Embryonic facial prominence (tissue), 1 donor: ENCODE measurements around the gene DOCK8.

Experiments
- DNase-seq: peaks from one replicate; pipeline ENCODE4 v3.0.0-alpha.2; 2016; ENCODE audit errors: extremely low spot score

DOCK8 gene

DNA sequence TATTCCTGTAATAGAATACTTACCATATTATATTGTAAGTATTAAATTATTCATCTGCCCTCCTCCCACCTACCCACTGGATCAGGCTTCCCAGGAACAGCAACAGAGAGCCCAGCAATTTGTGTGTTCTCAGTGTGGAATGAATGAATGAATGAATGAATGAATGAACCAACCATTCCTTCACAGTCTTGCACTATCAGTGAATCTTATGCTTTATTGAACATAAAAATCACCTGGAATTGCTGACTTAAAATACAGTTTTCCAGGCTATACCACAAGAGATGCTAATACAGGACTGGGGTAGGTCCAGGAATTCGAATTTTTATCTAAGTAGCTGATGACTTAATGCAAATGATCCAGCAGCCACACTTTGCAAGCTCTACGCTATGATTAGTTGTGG is 51.6 kb downstream of the DOCK8 start:
- no peak for DNase-seq

GRCh38 chr9:268616-269015 is 54.0 kb downstream of the DOCK8 start:
- no peak for DNase-seq

DNA sequence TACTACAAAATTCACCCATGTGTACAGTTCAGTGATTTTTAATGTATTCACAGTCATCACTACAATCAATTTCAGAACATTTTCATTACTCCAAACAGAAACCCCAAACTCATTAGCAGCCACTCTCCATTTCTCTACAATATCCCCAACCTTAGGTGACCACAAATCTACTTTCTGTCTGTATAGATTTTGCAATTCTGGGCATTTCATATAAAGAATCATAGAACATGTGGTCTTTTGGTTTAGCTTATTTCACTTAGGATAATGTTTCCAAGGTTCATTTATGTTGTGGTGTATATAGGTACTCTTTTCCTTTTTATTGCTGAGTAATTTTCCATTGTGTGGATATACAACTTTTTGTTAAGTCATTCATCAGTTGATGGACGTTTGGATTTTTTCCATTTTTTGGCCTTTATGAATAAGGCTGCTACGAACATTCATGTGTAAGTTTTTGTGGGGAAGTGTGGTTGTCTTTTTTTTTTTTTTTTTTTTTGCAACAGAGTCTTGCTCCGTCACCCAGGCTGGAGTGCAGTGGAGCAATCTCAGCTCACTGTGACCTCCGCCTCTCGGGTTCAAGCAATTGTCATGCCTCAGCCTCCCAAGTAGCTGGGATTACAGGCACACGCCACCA is 54.5 kb downstream of the DOCK8 start:
- DNase-seq: no peak

- no peak for DNase-seq
Measured at GRCh38 chr9:270657-271237, 56.1 kb downstream of the DOCK8 start.

- no peak for DNase-seq
Measured at GRCh38 chr9:272251-273213, 57.9 kb downstream of the DOCK8 start.

DNA sequence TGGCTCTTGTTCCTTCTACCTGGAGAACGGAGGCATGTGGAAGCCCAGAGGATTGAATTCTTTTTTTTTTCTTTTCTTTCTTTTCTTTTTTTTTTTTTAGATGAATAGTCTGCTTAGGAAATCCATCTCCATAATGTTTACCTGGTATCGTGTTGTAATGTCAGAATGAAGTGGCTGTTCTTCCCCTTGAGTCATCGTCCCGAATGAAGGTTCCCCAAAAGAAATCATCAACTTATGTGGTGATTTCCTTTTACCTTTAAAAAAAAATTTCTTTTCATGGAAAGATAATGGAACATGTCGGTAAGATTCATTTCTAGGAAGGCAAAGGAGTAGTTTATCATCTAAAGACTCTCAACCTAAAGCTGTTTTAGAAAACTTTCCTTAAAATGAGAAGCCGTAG is 59.7 kb downstream of the DOCK8 start:
- DNase-seq: no peak

GRCh38 chr9:277601-278295 is 63.1 kb downstream of the DOCK8 start:
- DNase-seq: no peak

DNA sequence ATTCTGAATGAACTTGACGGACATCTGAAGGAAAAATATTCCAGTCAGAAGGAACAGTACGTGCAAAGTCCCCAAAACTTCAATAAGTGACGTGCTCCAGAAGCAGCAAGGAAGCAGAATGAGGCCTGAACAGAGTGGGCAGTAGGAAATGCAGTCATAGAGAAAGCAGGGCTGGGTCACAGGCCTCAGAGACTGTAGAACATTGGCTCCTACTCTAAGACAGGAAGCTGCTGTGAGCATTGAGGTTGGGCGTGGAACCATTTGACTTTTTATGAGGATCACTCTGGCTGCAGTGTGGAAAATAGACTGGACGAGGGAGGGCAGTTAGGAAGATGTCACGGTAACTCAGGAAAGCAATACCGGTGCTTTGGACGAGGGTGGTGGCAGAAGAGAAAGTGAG is 64.0 kb downstream of the DOCK8 start:
- DNase-seq: no peak

DNA sequence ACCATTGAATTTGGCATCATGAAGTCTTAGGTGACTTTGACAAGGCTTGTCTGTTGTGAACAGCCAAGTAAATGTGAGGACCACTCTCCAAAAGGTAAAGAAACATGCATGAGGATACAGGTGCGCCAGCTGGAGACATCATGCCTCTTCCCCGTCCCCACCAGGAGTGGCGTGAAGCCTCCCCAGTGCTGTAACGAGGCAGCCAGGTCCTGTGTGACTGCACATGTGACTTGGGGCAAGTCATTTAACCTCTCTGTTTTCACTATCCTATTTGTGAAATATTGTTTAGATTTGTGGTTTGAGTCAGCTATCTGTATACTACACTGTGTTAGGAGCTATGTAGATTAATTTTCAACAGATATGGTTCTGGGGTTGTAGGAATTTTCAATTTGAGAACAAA is 65.0 kb downstream of the DOCK8 start:
- no peak for DNase-seq

DNA sequence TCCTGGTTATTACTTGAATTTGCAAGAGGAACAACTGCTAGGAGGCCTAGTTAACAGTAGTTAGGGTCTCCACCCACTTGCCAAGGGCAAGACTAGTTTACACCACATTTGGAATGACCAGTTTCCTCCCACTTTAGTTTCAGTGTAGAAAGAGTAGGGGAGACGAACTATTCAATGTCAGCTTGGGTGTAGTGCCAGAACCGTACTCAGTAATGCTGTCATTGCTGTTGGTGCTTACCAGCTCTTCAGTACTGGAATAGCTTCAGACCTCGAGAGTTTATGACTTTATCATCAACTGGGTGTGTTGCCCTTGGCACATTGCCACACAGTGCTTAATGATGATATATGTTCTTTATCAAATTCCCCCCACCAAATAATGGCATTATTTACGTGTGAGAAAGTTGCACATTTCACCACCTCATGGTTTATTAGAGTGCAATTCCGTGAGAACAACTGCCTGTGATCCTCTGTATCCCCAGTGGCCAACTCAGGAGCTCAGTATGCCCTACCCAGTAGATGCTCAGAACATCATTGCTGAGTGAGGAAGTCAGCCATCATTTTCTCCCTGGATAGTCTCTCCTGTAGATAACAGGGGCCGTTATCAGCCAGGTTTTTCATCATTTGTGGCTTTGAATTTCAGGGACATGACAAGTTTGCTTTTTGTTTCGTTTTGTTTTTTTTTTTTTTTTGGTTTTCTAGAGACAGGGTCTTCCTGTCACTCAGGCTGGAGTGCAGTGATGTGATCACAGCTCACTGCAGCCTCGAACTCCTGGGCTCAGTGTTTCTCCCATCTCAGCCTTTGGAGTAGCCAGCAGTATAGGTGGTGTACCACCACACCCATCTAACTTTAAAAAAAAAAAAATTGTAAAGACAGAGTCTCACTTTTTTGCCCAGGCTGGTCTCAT is 67.3 kb downstream of the DOCK8 start:
- no peak for DNase-seq

GRCh38 chr9:286071-286740 is 71.5 kb downstream of the DOCK8 start:
- no peak for DNase-seq

DNA sequence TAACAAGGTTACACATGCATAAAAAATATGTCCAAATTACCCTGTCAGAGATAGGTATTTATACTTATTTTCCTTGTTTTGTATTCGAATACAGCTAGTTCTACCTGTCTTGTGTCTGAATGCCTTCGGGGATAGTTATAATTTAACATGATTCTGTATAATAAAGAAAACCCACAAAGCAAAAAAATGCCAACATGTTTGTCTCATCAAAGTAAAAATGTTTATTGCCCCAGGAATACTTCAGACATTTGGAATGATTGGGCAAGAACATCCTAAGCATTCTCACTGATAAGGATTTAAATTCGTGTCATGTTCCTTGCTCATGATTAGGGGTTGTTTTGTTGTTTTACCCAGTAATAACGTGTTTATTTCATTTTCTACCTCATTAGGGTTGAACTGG is 74.5 kb downstream of the DOCK8 start:
- no peak for DNase-seq

DNA sequence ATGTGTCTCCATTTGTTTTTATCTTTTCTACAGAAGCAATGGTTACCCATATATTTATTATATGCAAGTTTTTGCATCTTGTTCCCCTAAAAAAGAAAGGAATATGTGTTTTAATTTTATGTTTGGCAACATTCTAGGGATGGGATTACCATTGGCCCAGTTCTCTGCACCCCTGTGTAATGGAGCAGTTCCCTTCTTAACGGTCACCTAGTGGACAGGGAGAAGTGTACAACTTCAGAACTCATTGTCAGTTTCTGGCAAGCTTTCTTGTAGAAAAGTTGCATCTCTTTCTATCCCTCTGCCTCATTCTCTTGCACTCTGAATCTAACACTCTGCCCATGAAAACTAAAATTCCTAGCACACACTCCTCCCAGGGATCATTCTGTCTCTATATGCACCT is 78.2 kb downstream of the DOCK8 start:
- DNase-seq: no peak

- no peak for DNase-seq
Measured at GRCh38 chr9:295576-295975, 80.9 kb downstream of the DOCK8 start.

GRCh38 chr9:296411-296810 is 81.7 kb downstream of the DOCK8 start:
- no peak for DNase-seq

DNA sequence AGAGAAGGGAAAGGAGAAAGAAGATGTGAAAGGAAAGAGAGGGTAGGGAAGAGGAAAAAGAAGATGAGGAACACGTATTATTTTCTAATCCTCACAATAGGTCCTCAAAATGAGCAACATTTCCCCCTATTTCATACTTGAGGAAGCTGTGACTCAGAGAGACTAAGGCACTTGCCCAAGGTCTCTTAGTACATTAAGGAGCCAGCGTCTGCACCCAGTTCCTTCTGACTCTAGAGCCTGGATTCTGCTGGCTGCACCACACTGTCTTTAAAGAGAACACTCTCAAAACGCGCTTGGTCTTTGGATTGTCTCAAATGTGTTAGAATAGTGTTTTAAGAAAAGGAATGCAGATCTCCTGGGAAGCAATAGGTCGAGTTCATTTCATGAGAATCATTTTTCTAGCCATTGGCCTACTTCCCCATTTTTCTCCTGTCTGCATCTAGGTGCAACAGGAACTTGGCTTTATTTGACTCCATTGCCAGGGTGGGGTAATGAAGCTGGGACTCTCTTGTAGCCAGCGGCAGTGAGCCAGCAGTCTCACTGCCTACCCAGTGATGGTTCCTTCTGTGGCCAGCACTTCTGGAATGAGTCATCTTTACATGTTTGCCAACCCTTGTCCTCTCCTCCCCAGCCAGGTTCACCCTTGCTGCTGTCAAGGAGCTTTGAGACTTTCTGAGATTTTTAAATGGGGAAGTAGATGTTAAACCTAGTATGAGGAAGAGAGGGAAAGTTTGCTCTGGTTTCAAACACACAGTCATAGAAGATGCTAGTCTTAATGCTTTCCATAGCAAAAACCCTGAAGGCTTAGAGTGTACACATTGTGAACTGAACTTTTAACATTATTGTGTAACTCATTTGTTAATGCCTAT is 82.7 kb downstream of the DOCK8 start:
- no peak for DNase-seq

- no peak for DNase-seq
Measured at GRCh38 chr9:303502-303901, 88.8 kb downstream of the DOCK8 start.

DNA sequence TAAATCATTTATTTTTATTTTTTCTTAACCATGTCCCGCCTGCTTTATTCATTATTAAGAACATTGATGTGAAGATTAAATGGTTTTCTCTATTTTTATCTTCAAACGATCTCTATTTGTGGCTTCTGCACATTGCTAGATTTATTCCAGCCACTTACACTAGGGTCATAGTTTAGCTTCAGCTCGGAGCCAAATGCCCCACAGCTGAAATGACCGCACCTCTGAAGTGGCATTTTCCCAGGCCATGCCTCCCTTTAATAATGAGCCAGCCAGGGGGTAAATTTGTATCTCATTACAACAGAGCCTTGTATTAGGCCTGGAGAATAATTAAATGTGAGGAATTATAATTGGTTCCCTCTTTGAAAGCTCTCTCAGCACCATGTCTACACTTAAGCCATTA is 89.4 kb downstream of the DOCK8 start:
- DNase-seq: no peak

GRCh38 chr9:304519-305185 is 90.0 kb downstream of the DOCK8 start:
- no peak for DNase-seq
